HL-60 (cell line): ENCODE results near the gene FLVCR1.

ENCODE experiments used
- CTCF ChIP-seq: IDR thresholded peaks from one replicate; pipeline ENCODE4 v1.5.1; 2011; ENCODE audit warnings: low read length, control low read depth, inconsistent platforms; ENCODE audit not compliant: insufficient read depth
- GABPA ChIP-seq: IDR thresholded peaks from 2 replicates; pipeline ENCODE4 v1.6.1; 2012; ENCODE audit warnings: low read depth
- POLR2AphosphoS5 ChIP-seq: IDR thresholded peaks from 2 replicates; pipeline ENCODE4 v1.6.1; 2012; ENCODE audit warnings: low read depth
- SPI1 ChIP-seq: IDR thresholded peaks from 2 replicates; pipeline ENCODE4 v1.6.1; 2012; ENCODE audit warnings: low read depth, mild to moderate bottlenecking, borderline replicate concordance

- TF ChIP-seq POLR2AphosphoS5 = no peak
- TF ChIP-seq CTCF = no peak
- TF ChIP-seq GABPA = no peak
- peak; percentile 19; the same call in 1 of the 2 replicates for TF ChIP-seq SPI1
Measured at GRCh38 chr1:212819726-212820125, 38.3 kb upstream of the FLVCR1 start.
